ENCODE data around the gene DNAI7.

The DNAI7 gene

DNA sequence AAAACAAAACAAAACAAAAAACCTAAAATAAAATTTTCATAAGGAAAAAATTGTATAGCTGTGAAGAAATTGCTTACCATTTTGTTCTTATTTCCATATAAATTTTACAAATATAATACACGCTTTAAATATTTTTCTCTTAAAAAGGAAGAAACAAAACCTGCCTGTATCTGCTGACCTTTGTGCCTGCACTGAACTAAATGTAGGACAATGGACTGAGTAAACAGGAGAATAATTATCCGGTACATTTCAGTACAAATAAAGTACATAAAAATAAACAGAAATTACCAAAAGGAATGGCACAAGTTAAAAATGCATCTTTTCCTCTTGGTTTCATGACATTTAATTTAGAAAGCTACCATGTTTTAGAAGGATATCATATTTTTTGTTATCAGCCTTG, 112.3 kb downstream of the DNAI7 start:
- H3K27ac ChIP-seq = no peak overlapping the region
- TF ChIP-seq ZFX (IDR thresholded peaks at IDR 0.05) = no peak
- TF ChIP-seq, protein P1, sequence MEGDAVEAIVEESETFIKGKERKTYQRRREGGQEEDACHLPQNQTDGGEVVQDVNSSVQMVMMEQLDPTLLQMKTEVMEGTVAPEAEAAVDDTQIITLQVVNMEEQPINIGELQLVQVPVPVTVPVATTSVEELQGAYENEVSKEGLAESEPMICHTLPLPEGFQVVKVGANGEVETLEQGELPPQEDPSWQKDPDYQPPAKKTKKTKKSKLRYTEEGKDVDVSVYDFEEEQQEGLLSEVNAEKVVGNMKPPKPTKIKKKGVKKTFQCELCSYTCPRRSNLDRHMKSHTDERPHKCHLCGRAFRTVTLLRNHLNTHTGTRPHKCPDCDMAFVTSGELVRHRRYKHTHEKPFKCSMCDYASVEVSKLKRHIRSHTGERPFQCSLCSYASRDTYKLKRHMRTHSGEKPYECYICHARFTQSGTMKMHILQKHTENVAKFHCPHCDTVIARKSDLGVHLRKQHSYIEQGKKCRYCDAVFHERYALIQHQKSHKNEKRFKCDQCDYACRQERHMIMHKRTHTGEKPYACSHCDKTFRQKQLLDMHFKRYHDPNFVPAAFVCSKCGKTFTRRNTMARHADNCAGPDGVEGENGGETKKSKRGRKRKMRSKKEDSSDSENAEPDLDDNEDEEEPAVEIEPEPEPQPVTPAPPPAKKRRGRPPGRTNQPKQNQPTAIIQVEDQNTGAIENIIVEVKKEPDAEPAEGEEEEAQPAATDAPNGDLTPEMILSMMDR (conservative IDR thresholded peaks at IDR 0.05) = no peak

DNA sequence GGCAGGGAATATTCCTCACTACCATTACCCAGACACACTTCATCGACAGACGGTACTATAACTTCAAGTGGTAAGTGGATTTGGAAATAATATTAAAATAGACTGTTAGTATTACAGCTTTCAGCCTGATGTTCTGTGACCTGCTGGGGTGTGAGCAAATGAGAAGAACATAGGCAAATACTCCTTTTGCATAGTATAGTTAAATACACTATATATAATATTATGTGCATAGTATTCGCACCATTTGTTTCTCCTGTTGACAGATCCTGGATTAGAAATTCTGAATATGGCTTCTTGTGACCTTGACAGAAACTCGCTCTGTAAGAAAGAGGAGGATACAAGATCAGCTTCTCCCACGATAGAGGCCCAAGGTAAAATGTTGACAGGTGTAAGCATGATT, 115.6 kb downstream of the DNAI7 start:
- TF ChIP-seq, protein P1 (conservative IDR thresholded peaks at IDR 0.05) = no peak
- TF ChIP-seq ZFX (IDR thresholded peaks at IDR 0.05) = no peak
- H3K27ac ChIP-seq = no peak overlapping the region

DNA sequence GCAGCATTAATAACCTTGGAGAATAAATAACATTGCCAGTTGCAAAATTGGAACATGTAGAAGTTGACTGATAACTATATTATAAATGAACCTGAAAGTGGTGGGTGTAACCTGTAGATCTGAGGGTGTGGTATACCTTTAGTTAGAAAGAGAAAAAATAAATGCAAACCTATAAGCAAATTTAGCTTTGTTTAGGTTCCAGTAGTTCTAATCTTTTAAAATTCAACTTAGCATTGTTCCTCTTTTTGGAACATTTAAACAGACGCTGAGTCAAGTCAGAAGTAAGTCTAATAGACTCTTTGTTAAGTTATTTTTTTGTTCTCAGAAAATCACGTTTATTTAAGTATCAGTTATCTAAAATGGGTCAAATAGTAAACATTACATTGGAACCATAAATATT, 120.0 kb downstream of the DNAI7 start:
- TF ChIP-seq, protein P1 (conservative IDR thresholded peaks at IDR 0.05) = no peak
- no peak for TF ChIP-seq ZFX (IDR thresholded peaks at IDR 0.05)
- H3K27ac ChIP-seq = no peak overlapping the region

DNA sequence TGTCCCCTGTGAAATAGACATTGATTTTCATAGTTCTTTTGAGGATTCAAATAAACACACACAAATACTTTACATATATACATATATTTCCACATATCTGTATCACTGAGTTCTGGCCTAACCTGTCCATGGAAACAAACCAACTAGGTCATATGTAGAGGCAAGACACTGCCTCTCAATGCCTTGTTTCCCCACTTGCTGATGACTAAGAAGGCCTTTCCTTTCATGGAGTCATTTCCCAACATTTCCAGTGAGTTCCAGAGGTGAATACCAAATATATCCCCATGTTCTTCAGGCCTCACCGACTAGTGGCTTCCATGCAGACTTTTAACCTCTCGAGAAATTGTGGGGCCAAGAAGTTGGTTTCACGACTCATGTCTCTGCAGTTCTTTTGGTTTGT, 120.8 kb downstream of the DNAI7 start:
- TF ChIP-seq, protein P1 (conservative IDR thresholded peaks at IDR 0.05) = no peak
- no peak for TF ChIP-seq ZFX (IDR thresholded peaks at IDR 0.05)
- no peak overlapping the region for H3K27ac ChIP-seq

DNA sequence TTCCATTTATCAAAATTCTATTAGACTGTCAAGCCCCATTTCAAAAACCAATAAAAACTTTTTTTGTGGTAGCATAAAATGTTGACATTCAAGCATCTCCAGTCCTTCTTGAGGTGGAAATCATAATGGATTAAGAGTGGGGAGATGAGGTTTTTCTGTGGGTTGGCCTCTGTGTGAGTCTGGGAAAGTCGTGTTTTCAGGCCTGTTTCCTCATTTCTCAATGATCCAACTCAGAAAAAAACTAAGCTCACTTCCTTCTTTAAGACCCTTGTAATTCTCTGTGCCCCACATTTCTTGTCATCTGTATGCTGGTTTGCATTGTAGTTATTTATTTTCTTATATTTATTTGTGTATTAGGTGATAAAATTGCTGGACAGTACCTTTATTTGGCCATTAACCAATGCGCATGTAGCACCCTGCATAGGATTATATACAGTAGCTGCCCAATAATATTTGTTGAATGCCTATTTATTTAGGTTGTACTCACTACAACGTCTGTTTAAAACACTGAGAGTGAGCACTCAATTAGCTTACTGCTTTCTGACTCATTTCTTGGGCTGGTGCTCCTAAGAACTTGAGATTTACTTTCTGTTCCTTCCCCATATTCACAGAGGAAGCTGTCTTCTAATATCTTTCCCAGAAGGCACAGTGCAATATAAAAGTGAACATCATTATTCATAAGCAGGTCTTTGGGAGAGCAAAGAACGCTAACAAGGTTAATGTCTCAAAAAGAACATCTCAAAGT, 121.9 kb downstream of the DNAI7 start:
- H3K27ac ChIP-seq = no peak overlapping the region
- TF ChIP-seq, protein P1 (conservative IDR thresholded peaks at IDR 0.05) = no peak
- TF ChIP-seq ZFX (IDR thresholded peaks at IDR 0.05) = no peak

DNA sequence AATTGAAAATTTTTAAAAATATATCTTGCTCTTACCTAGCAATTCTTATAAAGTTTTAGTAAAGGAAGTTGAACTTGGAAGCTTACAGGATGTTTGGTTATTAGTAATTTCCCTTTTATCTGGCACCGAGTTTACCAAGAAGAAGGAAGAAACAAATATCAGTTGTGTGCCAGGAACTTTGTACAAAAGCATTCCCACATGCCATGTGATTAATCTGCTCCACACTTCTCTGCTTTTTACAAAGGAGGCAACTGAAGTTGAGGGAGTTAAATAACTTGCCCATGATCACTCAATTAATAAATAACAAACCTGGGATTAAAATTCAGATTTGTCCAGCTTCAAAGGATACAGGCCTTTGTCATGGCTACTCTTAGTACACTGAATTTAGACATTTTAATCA, 123.6 kb downstream of the DNAI7 start:
- H3K27ac ChIP-seq = no peak overlapping the region
- TF ChIP-seq, protein P1 (conservative IDR thresholded peaks at IDR 0.05) = no peak
- no peak for TF ChIP-seq ZFX (IDR thresholded peaks at IDR 0.05)

DNA sequence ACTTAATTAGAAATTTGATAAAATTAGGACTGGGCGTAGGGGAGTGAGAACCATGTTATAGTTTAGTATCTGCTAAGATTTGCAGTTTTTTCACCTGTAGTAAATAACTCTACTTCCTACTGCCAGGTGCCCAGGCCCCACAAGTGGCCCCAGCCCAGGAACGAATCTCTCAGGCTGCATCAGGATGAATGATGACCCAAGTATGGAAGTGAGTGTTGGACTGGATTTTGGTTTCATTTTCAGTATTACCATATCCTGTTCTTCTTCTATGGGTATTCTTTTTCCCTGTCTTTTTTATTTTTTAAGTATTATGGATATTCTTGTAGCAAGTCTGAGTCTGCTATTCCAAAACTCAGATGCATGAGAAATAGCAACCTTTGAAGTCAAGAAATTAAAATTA, 125.7 kb downstream of the DNAI7 start:
- TF ChIP-seq ZFX (IDR thresholded peaks at IDR 0.05) = no peak
- TF ChIP-seq, protein P1 (conservative IDR thresholded peaks at IDR 0.05) = no peak
- no peak overlapping the region for H3K27ac ChIP-seq

Measured in C4-2B (cell line).